CD4-positive, alpha-beta T cell treated with Interferon alpha-2 for 1 hour (primary cell): ENCODE data around the gene CDC42BPB.

Source experiments
- DNase-seq, 2 donors: peaks; one replicate each; pipeline ENCODE4 v3.0.0-alpha.2; 2020 to 2022

CDC42BPB gene

GRCh38 chr14:103073876-103074728 lies 16.8 kb upstream of the CDC42BPB start:
- no peak for DNase-seq

GRCh38 chr14:103073367-103073875 lies 16.1 kb upstream of the CDC42BPB start:
- no peak for DNase-seq

GRCh38 chr14:103072595-103073366 lies 15.4 kb upstream of the CDC42BPB start:
- DNase-seq, result no peak

GRCh38 chr14:103071544-103072251 lies 14.3 kb upstream of the CDC42BPB start:
- no peak for DNase-seq

- no peak for DNase-seq
These were observed 13.7 kb upstream of the CDC42BPB start for GRCh38 chr14:103070971-103071542.

- no peak for DNase-seq
These were observed 13.0 kb upstream of the CDC42BPB start for GRCh38 chr14:103070263-103070885.

GRCh38 chr14:103068351-103069073 lies 11.2 kb upstream of the CDC42BPB start:
- no peak for DNase-seq

GRCh38 chr14:103067231-103067954 lies 10.0 kb upstream of the CDC42BPB start:
- DNase-seq, result no peak

- DNase-seq, result no peak
These were observed 9.1 kb upstream of the CDC42BPB start for GRCh38 chr14:103066399-103066798.

GRCh38 chr14:103065861-103066260 lies 8.5 kb upstream of the CDC42BPB start:
- DNase-seq, result no peak

- DNase-seq, result no peak
These were observed 7.6 kb upstream of the CDC42BPB start for GRCh38 chr14:103064978-103065377.

- DNase-seq, result no peak
These were observed 7.1 kb upstream of the CDC42BPB start for GRCh38 chr14:103064436-103064835.

- DNase-seq, result no peak
These were observed 4.2 kb upstream of the CDC42BPB start for GRCh38 chr14:103061482-103061976.

GRCh38 chr14:103059556-103059955 lies 2.2 kb upstream of the CDC42BPB start:
- no peak for DNase-seq

GRCh38 chr14:103058164-103059055 lies 1.1 kb upstream of the CDC42BPB start:
- no peak for DNase-seq

GRCh38 chr14:103057028-103057371 lies 349 bp downstream of the CDC42BPB start:
- DNase-seq, result no peak

- DNase-seq, result peak in 1 of 2 donors; percentile 6
These were observed 874 bp downstream of the CDC42BPB start for GRCh38 chr14:103056322-103057027.

- DNase-seq, result no peak
These were observed 1.7 kb downstream of the CDC42BPB start for GRCh38 chr14:103055695-103056094.

- DNase-seq, result no peak
These were observed 4.9 kb downstream of the CDC42BPB start for GRCh38 chr14:103052407-103052806.
